Tibial nerve (tissue), 4 donors: Measurements from ENCODE around the gene DENND1A. TPM values are rescaled to one million over a fixed set of nuclear protein-coding genes. Genes with fewer than 3 reads are reported as not detected.

Experiments used
- DNase-seq, 2 donors: peaks; one replicate each; pipeline ENCODE4 v3.0.0-alpha.2; 2019; ENCODE audit warnings: low spot score in 2 of 2
- H3K27ac ChIP-seq, 4 donors: fragments of 200-600 bp; sonication (generic) in 3 of 4; one replicate each; pipeline ENCODE4 v1.5.1; 2017 to 2019; ENCODE audit warnings: mild to moderate bottlenecking in 1 of 4
- H3K27me3 ChIP-seq, 2 donors: fragments of 200-600 bp; sonication (generic) in 1 of 2; one replicate each; pipeline versions ENCODE4 v1.5.1 to v1.6.0; 2017 to 2019
- H3K36me3 ChIP-seq, 3 donors: fragments of 200-600 bp; sonication (generic); one replicate each; pipeline ENCODE4 v1.5.1; 2018 to 2019
- H3K4me1 ChIP-seq, 4 donors: fragments of 200-600 bp; sonication (generic) in 3 of 4; one replicate each; pipeline ENCODE4 v1.5.1; 2017 to 2019
- H3K4me3 ChIP-seq, 4 donors: fragments of 200-600 bp; sonication (generic) in 3 of 4; one replicate each; pipeline ENCODE4 v1.5.1; 2017 to 2019; ENCODE audit warnings: mild to moderate bottlenecking in 1 of 4, moderate library complexity in 1 of 4
- H3K9me3 ChIP-seq, 4 donors: fragments of 200-600 bp; sonication (generic) in 3 of 4; one replicate each; pipeline ENCODE4 v1.5.1; 2017 to 2019
- CTCF ChIP-seq, 5 experiments: fragments of 200-600 bp in 3 of 5; fragments of 450-650 bp in 2 of 5; sonication (generic) in 3 of 5; IDR thresholded peaks; one replicate each; pipeline ENCODE4 v1.5.1; 2016 to 2019; ENCODE audit warnings: antibody characterized with exemption in 5 of 5, mild to moderate bottlenecking in 3 of 5, moderate library complexity in 2 of 5
- EP300 ChIP-seq, 2 donors: sonication (generic); formaldehyde crosslinking; IDR thresholded peaks; one replicate each; pipeline ENCODE4 v1.6.1; 2017; ENCODE audit warnings: antibody characterized with exemption in 2 of 2, mild to moderate bottlenecking in 1 of 2
- POLR2A ChIP-seq, 2 donors: fragments of 450-650 bp; IDR thresholded peaks; one replicate each; pipeline ENCODE4 v1.6.1; 2017; ENCODE audit warnings: antibody characterized with exemption in 2 of 2, mild to moderate bottlenecking in 2 of 2, moderate library complexity in 2 of 2
- WGBS, 2 donors: methylation state at CpG; one replicate each; pipeline ENCODE4 v1.1.5; 2018; 5-methylcytosine and 5-hydroxymethylcytosine counted together
- total RNA-seq, 4 donors: library from RNA; depleted of rRNA; stranded (reverse); fragments of >200 nt; gene quantifications; one replicate each; pipeline ENCODE4 v1.1.0, GENCODE V29; 2016

The DENND1A gene
- total RNA-seq, 4 donors from 2014 or later: 17.5 to 34.8 (median 20.1) TPM

GRCh38 chr9:123684393-123685149 is 245.4 kb downstream of the DENND1A start:
- Histone ChIP-seq H3K4me1 (peaks cover 0 to 7% (median 0%) of the 10 kb centered on the region in 4 donors), H3K27me3 (no peaks in the 10 kb centered on the region), H3K4me3 (no peak overlapping the region), H3K27ac (no peak overlapping the region), H3K9me3 (no peaks in the 10 kb centered on the region), H3K36me3 (no peaks in the 10 kb centered on the region)
- 71 to 81% methylated on average over 2 of the region's 2 CpGs for WGBS, 2 donors
- no peak for DNase-seq
- TF ChIP-seq EP300 (IDR thresholded peaks at IDR 0.05): no peak
- TF ChIP-seq POLR2A (IDR thresholded peaks at IDR 0.05): no peak
- TF ChIP-seq CTCF (IDR thresholded peaks at IDR 0.05): no peak

- Histone ChIP-seq H3K27me3 (no peaks in the 10 kb centered on the region), H3K4me3 (no peak overlapping the region), H3K4me1 (peaks cover 0 to 15% (median 0%) of the 10 kb centered on the region in 4 donors), H3K36me3 (no peaks in the 10 kb centered on the region), H3K27ac (no peak overlapping the region), H3K9me3 (no peaks in the 10 kb centered on the region)
- WGBS, 2 donors: 89 to 90% methylated on average over 2 of the region's 2 CpGs
- DNase-seq: no peak
- TF ChIP-seq CTCF (IDR thresholded peaks at IDR 0.05) (no peak), POLR2A (IDR thresholded peaks at IDR 0.05) (no peak), EP300 (IDR thresholded peaks at IDR 0.05) (no peak)
Observed at GRCh38 chr9:123682746-123683145, 247.2 kb downstream of the DENND1A start.

GRCh38 chr9:123680352-123680751 is 249.6 kb downstream of the DENND1A start:
- Histone ChIP-seq H3K9me3 (no peaks in the 10 kb centered on the region), H3K27ac (no peak overlapping the region), H3K4me3 (no peak overlapping the region), H3K27me3 (no peaks in the 10 kb centered on the region), H3K4me1 (peaks cover 0 to 9% (median 0%) of the 10 kb centered on the region in 4 donors), H3K36me3 (peaks cover 0 to 10% (median 0%) of the 10 kb centered on the region in 3 donors)
- TF ChIP-seq POLR2A (IDR thresholded peaks at IDR 0.05): no peak
- no peak for TF ChIP-seq EP300 (IDR thresholded peaks at IDR 0.05)
- no peak for TF ChIP-seq CTCF (IDR thresholded peaks at IDR 0.05)
- 88% methylated on average over 8 of the region's 8 CpGs for WGBS, 2 donors
- DNase-seq: no peak

GRCh38 chr9:123679330-123679987 is 250.5 kb downstream of the DENND1A start:
- DNase-seq: no peak
- H3K9me3 ChIP-seq: no peaks in the 10 kb centered on the region
- H3K27ac ChIP-seq: no peak overlapping the region
- H3K4me1 ChIP-seq: peaks cover 0 to 9% (median 0%) of the 10 kb centered on the region in 4 donors
- H3K4me3 ChIP-seq: no peak overlapping the region
- no peak for TF ChIP-seq EP300 (IDR thresholded peaks at IDR 0.05)
- TF ChIP-seq POLR2A (IDR thresholded peaks at IDR 0.05): no peak
- no peak for TF ChIP-seq CTCF (IDR thresholded peaks at IDR 0.05)
- H3K27me3 ChIP-seq: no peaks in the 10 kb centered on the region
- 90 to 92% methylated on average over 16 of the region's 16 CpGs for WGBS, 2 donors
- H3K36me3 ChIP-seq: peaks cover 0 to 10% (median 0%) of the 10 kb centered on the region in 3 donors

- TF ChIP-seq EP300 (IDR thresholded peaks at IDR 0.05) (no peak), POLR2A (IDR thresholded peaks at IDR 0.05) (no peak), CTCF (IDR thresholded peaks at IDR 0.05) (no peak)
- Histone ChIP-seq H3K27ac (no peak overlapping the region), H3K36me3 (peaks cover 0 to 12% (median 0%) of the 10 kb centered on the region in 3 donors), H3K9me3 (peaks cover 0 to 1% (median 0%) of the 10 kb centered on the region in 4 donors), H3K4me1 (peaks cover 0 to 9% (median 0%) of the 10 kb centered on the region in 4 donors), H3K27me3 (no peaks in the 10 kb centered on the region), H3K4me3 (no peak overlapping the region)
- DNase-seq: no peak
- WGBS, 2 donors: 63 to 75% methylated on average over 5 of the region's 5 CpGs
Observed at GRCh38 chr9:123678878-123679329, 251.0 kb downstream of the DENND1A start.
